ENCODE measurements around the gene RASA4B. TPM values are rescaled to one million over a fixed set of nuclear protein-coding genes. Genes with fewer than 3 reads are reported as not detected.

RASA4B gene
- total RNA-seq, 1 donor from 2014 or later, result 8.2 TPM

- peak in 1 of 2 experiments; percentile 25 for DNase-seq (ENCODE audit: low spot score in 2 of 2, unreplicated experiment in 2 of 2)
- Mint-ChIP-seq H3K9me3 (no peaks in the 10 kb centered on the region), H3K4me3 (no peak overlapping the region), H3K36me3 (no peaks in the 10 kb centered on the region), H3K27ac (no peak overlapping the region), H3K27me3 (ENCODE audit: low read depth) (no peaks in the 10 kb centered on the region), H3K4me1 (no peaks in the 10 kb centered on the region)
- no peak for TF ChIP-seq CTCF (IDR thresholded peaks at IDR 0.05; ENCODE audit: unreplicated experiment)
Observed at GRCh38 chr7:102473271-102473991, 44.1 kb downstream of the RASA4B start.

DNA sequence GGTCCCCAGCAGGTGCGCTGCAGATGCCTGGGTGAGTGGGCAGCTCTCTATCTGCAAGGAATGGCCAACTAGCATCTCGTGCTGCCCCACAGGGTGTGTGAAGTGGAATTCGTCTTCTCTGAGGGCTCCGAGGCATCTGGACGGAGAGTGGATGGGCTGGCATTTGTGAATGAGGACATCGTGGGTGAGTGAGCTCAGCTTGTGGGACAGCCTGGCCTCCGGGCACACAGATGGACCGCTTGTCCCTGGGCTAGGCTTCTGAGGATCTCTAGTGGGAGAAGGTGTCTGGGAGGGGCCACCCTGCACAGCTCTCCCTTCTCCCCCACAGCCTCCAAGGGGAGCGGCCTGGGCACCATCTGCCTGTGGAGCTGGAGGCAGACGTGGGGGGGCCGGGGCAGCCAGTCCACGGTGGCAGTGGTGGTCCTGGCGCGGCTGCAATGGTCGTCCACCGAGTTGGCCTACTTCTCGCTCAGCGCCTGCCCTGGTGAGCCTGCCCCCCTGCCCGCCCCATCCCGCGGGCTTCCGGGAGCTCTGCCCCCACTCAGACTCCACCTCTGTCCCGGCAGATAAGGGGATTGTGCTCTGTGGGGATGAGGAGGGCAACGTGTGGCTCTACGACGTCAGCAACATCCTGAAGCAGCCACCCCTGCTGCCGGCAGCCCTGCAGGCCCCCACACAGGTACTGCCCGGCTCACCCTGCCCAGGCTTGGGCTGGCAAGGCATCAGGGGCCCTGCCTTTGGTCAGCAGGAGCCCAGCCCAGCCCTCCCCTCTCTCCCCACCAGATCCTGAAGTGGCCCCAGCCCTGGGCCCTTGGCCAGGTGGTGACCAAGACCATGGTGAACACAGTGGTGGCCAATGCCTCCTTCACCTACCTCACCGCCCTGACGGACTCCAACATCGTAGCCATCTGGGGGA lies 45.2 kb downstream of the RASA4B start:
- H3K27ac Mint-ChIP-seq, result no peak overlapping the region
- no peaks in the 10 kb centered on the region for H3K9me3 Mint-ChIP-seq
- H3K4me1 Mint-ChIP-seq, result no peaks in the 10 kb centered on the region
- no peaks in the 10 kb centered on the region for H3K36me3 Mint-ChIP-seq
- TF ChIP-seq CTCF (IDR thresholded peaks at IDR 0.05; ENCODE audit: unreplicated experiment), result no peak
- no peak overlapping the region for H3K4me3 Mint-ChIP-seq
- no peaks in the 10 kb centered on the region for H3K27me3 Mint-ChIP-seq (ENCODE audit: low read depth)
- DNase-seq (ENCODE audit: low spot score in 2 of 2, unreplicated experiment in 2 of 2), result peak in 1 of 2 experiments; percentile 35

GRCh38 chr7:102471791-102472125 lies 45.8 kb downstream of the RASA4B start:
- Mint-ChIP-seq H3K36me3 (no peaks in the 10 kb centered on the region), H3K9me3 (no peaks in the 10 kb centered on the region), H3K27ac (no peak overlapping the region), H3K4me3 (no peak overlapping the region), H3K4me1 (no peaks in the 10 kb centered on the region), H3K27me3 (ENCODE audit: low read depth) (no peaks in the 10 kb centered on the region)
- TF ChIP-seq CTCF (IDR thresholded peaks at IDR 0.05; ENCODE audit: unreplicated experiment), result no peak
- peak in 1 of 2 experiments; percentile 36 for DNase-seq (ENCODE audit: low spot score in 2 of 2, unreplicated experiment in 2 of 2)

- Mint-ChIP-seq H3K36me3 (no peaks in the 10 kb centered on the region), H3K27ac (no peak overlapping the region), H3K4me3 (no peak overlapping the region), H3K9me3 (no peaks in the 10 kb centered on the region), H3K27me3 (ENCODE audit: low read depth) (no peaks in the 10 kb centered on the region), H3K4me1 (peaks cover 9% of the 10 kb centered on the region)
- DNase-seq (ENCODE audit: low spot score in 2 of 2, unreplicated experiment in 2 of 2), result peak in 1 of 2 experiments; percentile 34
- TF ChIP-seq CTCF (IDR thresholded peaks at IDR 0.05; ENCODE audit: unreplicated experiment), result no peak
Observed at GRCh38 chr7:102469972-102470825, 47.4 kb downstream of the RASA4B start.

- Mint-ChIP-seq H3K4me3 (no peak overlapping the region), H3K27me3 (ENCODE audit: low read depth) (no peaks in the 10 kb centered on the region), H3K36me3 (no peaks in the 10 kb centered on the region), H3K4me1 (peaks cover 11% of the 10 kb centered on the region), H3K9me3 (no peaks in the 10 kb centered on the region), H3K27ac (no peak overlapping the region)
- no peak for TF ChIP-seq CTCF (IDR thresholded peaks at IDR 0.05; ENCODE audit: unreplicated experiment)
- DNase-seq (ENCODE audit: low spot score in 2 of 2, unreplicated experiment in 2 of 2), result no peak
Observed at GRCh38 chr7:102469351-102469971, 48.1 kb downstream of the RASA4B start.

Measured in mesothelial cell of epicardium (in vitro differentiated cells).